PC-9 (cell line): ENCODE measurements around the gene FRMPD2.

Source experiments
- CTCF ChIP-seq: fragments of 200-600 bp; sonication (generic); conservative IDR thresholded peaks from 2 replicates; pipeline ENCODE4 v1.6.1; 2017; ENCODE audit warnings: mixed run types, antibody characterized with exemption, mild to moderate bottlenecking, moderate library complexity
- EZH2 ChIP-seq: fragments of 200-600 bp; sonication (generic); IDR thresholded peaks from 2 replicates; pipeline ENCODE4 v1.8.0; 2017; ENCODE audit warnings: antibody characterized with exemption, low read depth

GRCh38 chr10:48209241-48209640 is 65.3 kb downstream of the FRMPD2 start:
- no peak for TF ChIP-seq CTCF
- TF ChIP-seq EZH2: no peak
